ENCODE data around the gene ARHGAP18.

Gene ARHGAP18

GRCh38 chr6:129665555-129665954, 44.4 kb downstream of the ARHGAP18 start:
- DNase-seq, result no peak

GRCh38 chr6:129663531-129663930, 46.4 kb downstream of the ARHGAP18 start:
- DNase-seq, result no peak

- DNase-seq, result no peak
Observed at GRCh38 chr6:129662980-129663431, 47.0 kb downstream of the ARHGAP18 start.

- DNase-seq, result no peak
Observed at GRCh38 chr6:129662406-129662766, 47.6 kb downstream of the ARHGAP18 start.

- no peak for DNase-seq
Observed at GRCh38 chr6:129661536-129662405, 48.2 kb downstream of the ARHGAP18 start.

- no peak for DNase-seq
Observed at GRCh38 chr6:129660346-129660676, 49.7 kb downstream of the ARHGAP18 start.

- no peak for DNase-seq
Observed at GRCh38 chr6:129659590-129660345, 50.2 kb downstream of the ARHGAP18 start.

GRCh38 chr6:129659167-129659566, 50.8 kb downstream of the ARHGAP18 start:
- DNase-seq, result no peak

- no peak for DNase-seq
Observed at GRCh38 chr6:129657483-129657882, 52.5 kb downstream of the ARHGAP18 start.

GRCh38 chr6:129655334-129655733, 54.6 kb downstream of the ARHGAP18 start:
- DNase-seq, result no peak

GRCh38 chr6:129653746-129654145, 56.2 kb downstream of the ARHGAP18 start:
- DNase-seq, result no peak

GRCh38 chr6:129653229-129653628, 56.7 kb downstream of the ARHGAP18 start:
- no peak for DNase-seq

GRCh38 chr6:129651291-129651691, 58.7 kb downstream of the ARHGAP18 start:
- DNase-seq, result no peak

GRCh38 chr6:129648819-129649491, 61.0 kb downstream of the ARHGAP18 start:
- no peak for DNase-seq

- DNase-seq, result no peak
Observed at GRCh38 chr6:129647044-129647443, 62.9 kb downstream of the ARHGAP18 start.

- DNase-seq, result no peak
Observed at GRCh38 chr6:129646642-129647041, 63.3 kb downstream of the ARHGAP18 start.

GRCh38 chr6:129645830-129646579, 64.0 kb downstream of the ARHGAP18 start:
- DNase-seq, result no peak

GRCh38 chr6:129645106-129645829, 64.7 kb downstream of the ARHGAP18 start:
- no peak for DNase-seq

GRCh38 chr6:129644567-129645015, 65.4 kb downstream of the ARHGAP18 start:
- no peak for DNase-seq

- DNase-seq, result no peak
Observed at GRCh38 chr6:129643968-129644367, 66.0 kb downstream of the ARHGAP18 start.

GRCh38 chr6:129643176-129643575, 66.8 kb downstream of the ARHGAP18 start:
- DNase-seq, result no peak

- no peak for DNase-seq
Observed at GRCh38 chr6:129642322-129642721, 67.7 kb downstream of the ARHGAP18 start.

Measured in stimulated activated CD4-positive, alpha-beta T cell treated with anti-CD3 and anti-CD28 coated beads, Interleukin-4, amount 100 ng/mL, for 24 hours (primary cell).